ENCODE measurements around the gene HPSE2. TPM values are rescaled to one million over a fixed set of nuclear protein-coding genes. Genes with fewer than 3 reads are reported as not detected.

The HPSE2 gene
- total and polyA plus RNA-seq, 2 experiments from 2014 or later, result 0.10 to 0.24 TPM

GRCh38 chr10:99008054-99008453 lies 227.6 kb downstream of the HPSE2 start:
- ATAC-seq (no peak), DNase-seq (ENCODE audit: low spot score) (no peak)
- no peaks in the 10 kb centered on the region for H3K27me3 ChIP-seq (ENCODE audit: insufficient read depth)
- Mint-ChIP-seq H3K36me3 (ENCODE audit: low read depth) (peaks cover 6% of the 10 kb centered on the region; the same call in 1 of the 3 replicates), H3K9me3 (peaks cover 13% of the 10 kb centered on the region), H3K27me3 (ENCODE audit: insufficient read depth, low read depth, poor library complexity) (no peaks in the 10 kb centered on the region), H3K4me3 (no peak overlapping the region), H3K4me1 (no peaks in the 10 kb centered on the region; the same call in 2 of the 3 replicates), H3K27ac (no peak overlapping the region)
- no peak overlapping the region for H3K4me2 ChIP-seq
- no peak overlapping the region for H3K27ac ChIP-seq (ENCODE audit: low read depth)
- H3K36me3 ChIP-seq (ENCODE audit: insufficient read depth), result no peaks in the 10 kb centered on the region
- H3K79me2 ChIP-seq (replicated peaks; ENCODE audit: insufficient read depth), result no peaks in the 10 kb centered on the region
- no peak for TF ChIP-seq REST (IDR thresholded peaks at IDR 0.05; ENCODE audit: unreplicated experiment)
- TF ChIP-seq ZNF114 (CRISPR knock-in tag; IDR thresholded peaks at IDR 0.05), result no peak
- TF ChIP-seq CTCF (conservative IDR thresholded peaks at IDR 0.05; ENCODE audit: low read depth in 2 of 2), result no peak
- TF ChIP-seq, protein P1, sequence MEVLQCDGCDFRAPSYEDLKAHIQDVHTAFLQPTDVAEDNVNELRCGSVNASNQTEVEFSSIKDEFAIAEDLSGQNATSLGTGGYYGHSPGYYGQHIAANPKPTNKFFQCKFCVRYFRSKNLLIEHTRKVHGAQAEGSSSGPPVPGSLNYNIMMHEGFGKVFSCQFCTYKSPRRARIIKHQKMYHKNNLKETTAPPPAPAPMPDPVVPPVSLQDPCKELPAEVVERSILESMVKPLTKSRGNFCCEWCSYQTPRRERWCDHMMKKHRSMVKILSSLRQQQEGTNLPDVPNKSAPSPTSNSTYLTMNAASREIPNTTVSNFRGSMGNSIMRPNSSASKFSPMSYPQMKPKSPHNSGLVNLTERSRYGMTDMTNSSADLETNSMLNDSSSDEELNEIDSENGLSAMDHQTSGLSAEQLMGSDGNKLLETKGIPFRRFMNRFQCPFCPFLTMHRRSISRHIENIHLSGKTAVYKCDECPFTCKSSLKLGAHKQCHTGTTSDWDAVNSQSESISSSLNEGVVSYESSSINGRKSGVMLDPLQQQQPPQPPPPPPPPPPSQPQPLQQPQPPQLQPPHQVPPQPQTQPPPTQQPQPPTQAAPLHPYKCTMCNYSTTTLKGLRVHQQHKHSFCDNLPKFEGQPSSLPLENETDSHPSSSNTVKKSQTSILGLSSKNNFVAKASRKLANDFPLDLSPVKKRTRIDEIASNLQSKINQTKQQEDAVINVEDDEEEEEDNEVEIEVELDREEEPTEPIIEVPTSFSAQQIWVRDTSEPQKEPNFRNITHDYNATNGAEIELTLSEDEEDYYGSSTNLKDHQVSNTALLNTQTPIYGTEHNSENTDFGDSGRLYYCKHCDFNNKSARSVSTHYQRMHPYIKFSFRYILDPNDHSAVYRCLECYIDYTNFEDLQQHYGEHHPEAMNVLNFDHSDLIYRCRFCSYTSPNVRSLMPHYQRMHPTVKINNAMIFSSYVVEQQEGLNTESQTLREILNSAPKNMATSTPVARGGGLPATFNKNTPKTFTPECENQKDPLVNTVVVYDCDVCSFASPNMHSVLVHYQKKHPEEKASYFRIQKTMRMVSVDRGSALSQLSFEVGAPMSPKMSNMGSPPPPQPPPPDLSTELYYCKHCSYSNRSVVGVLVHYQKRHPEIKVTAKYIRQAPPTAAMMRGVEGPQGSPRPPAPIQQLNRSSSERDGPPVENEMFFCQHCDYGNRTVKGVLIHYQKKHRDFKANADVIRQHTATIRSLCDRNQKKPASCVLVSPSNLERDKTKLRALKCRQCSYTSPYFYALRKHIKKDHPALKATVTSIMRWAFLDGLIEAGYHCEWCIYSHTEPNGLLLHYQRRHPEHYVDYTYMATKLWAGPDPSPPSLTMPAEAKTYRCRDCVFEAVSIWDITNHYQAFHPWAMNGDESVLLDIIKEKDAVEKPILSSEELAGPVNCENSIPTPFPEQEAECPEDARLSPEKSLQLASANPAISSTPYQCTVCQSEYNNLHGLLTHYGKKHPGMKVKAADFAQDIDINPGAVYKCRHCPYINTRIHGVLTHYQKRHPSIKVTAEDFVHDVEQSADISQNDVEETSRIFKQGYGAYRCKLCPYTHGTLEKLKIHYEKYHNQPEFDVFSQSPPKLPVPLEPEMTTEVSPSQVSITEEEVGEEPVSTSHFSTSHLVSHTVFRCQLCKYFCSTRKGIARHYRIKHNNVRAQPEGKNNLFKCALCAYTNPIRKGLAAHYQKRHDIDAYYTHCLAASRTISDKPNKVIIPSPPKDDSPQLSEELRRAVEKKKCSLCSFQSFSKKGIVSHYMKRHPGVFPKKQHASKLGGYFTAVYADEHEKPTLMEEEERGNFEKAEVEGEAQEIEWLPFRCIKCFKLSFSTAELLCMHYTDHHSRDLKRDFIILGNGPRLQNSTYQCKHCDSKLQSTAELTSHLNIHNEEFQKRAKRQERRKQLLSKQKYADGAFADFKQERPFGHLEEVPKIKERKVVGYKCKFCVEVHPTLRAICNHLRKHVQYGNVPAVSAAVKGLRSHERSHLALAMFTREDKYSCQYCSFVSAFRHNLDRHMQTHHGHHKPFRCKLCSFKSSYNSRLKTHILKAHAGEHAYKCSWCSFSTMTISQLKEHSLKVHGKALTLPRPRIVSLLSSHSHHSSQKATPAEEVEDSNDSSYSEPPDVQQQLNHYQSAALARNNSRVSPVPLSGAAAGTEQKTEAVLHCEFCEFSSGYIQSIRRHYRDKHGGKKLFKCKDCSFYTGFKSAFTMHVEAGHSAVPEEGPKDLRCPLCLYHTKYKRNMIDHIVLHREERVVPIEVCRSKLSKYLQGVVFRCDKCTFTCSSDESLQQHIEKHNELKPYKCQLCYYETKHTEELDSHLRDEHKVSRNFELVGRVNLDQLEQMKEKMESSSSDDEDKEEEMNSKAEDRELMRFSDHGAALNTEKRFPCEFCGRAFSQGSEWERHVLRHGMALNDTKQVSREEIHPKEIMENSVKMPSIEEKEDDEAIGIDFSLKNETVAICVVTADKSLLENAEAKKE (CRISPR knock-in tag; IDR thresholded peaks at IDR 0.05), result no peak
- no peak for TF ChIP-seq CREB1 (CRISPR knock-in tag; IDR thresholded peaks at IDR 0.05; ENCODE audit: low read depth)
- TF ChIP-seq NANOG (IDR thresholded peaks at IDR 0.05; ENCODE audit: borderline replicate concordance), result no peak
- no peak for TF ChIP-seq POLR2AphosphoS5 (IDR thresholded peaks at IDR 0.05; ENCODE audit: low read depth)
- no peak for TF ChIP-seq ZNF331 (CRISPR knock-in tag; IDR thresholded peaks at IDR 0.05; ENCODE audit: low read depth)
- no peak for TF ChIP-seq STAT1 (IDR thresholded peaks at IDR 0.05; ENCODE audit: unreplicated experiment)
- TF ChIP-seq JUNB (IDR thresholded peaks at IDR 0.05; ENCODE audit: unreplicated experiment), result no peak
- TF ChIP-seq EZH2 (IDR thresholded peaks at IDR 0.05; ENCODE audit: low read depth, unreplicated experiment), result no peak
- TF ChIP-seq, protein P2, sequence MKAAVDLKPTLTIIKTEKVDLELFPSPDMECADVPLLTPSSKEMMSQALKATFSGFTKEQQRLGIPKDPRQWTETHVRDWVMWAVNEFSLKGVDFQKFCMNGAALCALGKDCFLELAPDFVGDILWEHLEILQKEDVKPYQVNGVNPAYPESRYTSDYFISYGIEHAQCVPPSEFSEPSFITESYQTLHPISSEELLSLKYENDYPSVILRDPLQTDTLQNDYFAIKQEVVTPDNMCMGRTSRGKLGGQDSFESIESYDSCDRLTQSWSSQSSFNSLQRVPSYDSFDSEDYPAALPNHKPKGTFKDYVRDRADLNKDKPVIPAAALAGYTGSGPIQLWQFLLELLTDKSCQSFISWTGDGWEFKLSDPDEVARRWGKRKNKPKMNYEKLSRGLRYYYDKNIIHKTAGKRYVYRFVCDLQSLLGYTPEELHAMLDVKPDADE (IDR thresholded peaks at IDR 0.05), result no peak
- H3K4me3 ChIP-seq, result no peak overlapping the region
- H3K4me1 ChIP-seq (ENCODE audit: insufficient read depth), result no peaks in the 10 kb centered on the region
- H3F3A ChIP-seq (replicated peaks; ENCODE audit: low read depth), result no peaks in the 10 kb centered on the region
- H3K9me2 ChIP-seq (ENCODE audit: insufficient read depth), result peaks cover 6% of the 10 kb centered on the region; the same call in 1 of the 2 replicates
- H4K20me1 ChIP-seq (replicated peaks; ENCODE audit: insufficient read depth), result no peaks in the 10 kb centered on the region
- H2AFZ ChIP-seq, result no peak overlapping the region

Data from GM23338 (cell line).